HL-60/S4 treated with retinoic acid at 250 ng/mL for 4 days and 3 days (cell line): Measurements from ENCODE around the gene SHC2.
"Not testable (repeated sequence)": the region's sequence is repeated elsewhere in the genome, so short reads cannot be mapped to it uniquely, and the experiment has no call there.

ENCODE experiments used
- in situ Hi-C: fragments of 300-500 bp; cut with MboI; formaldehyde crosslinking; loops from 2 replicates; pipeline ENCODE4 v1.7.0; 2022; ENCODE audit warnings: low sequenced_read_pairs

The SHC2 gene

GRCh38 chr19:470701-471100, 9.9 kb upstream of the SHC2 start:
- in situ Hi-C loops, result no loop called here

- in situ Hi-C loops, result no loop called here
Observed at GRCh38 chr19:469833-470232, 9.0 kb upstream of the SHC2 start.

GRCh38 chr19:468587-469256, 7.9 kb upstream of the SHC2 start:
- in situ Hi-C loops, result no loop called here

GRCh38 chr19:467554-467953, 6.7 kb upstream of the SHC2 start:
- in situ Hi-C loops, result no loop called here

- in situ Hi-C loops, result no loop called here
Observed at GRCh38 chr19:465056-465816, 4.4 kb upstream of the SHC2 start.

GRCh38 chr19:464208-464545, 3.3 kb upstream of the SHC2 start:
- in situ Hi-C loops, result no loop called here

- in situ Hi-C loops, result no loop called here
Observed at GRCh38 chr19:463483-464207, 2.8 kb upstream of the SHC2 start.

- in situ Hi-C loops, result no loop called here
Observed at GRCh38 chr19:461721-462551, 1.1 kb upstream of the SHC2 start.

GRCh38 chr19:459724-460511, 915 bp downstream of the SHC2 start:
- in situ Hi-C loops, result no loop called here

- in situ Hi-C loops, result no loop called here
Observed at GRCh38 chr19:458091-459042, 2.5 kb downstream of the SHC2 start.

GRCh38 chr19:457636-458035, 3.2 kb downstream of the SHC2 start:
- in situ Hi-C loops, result no loop called here

- in situ Hi-C loops, result no loop called here
Observed at GRCh38 chr19:456547-457110, 4.2 kb downstream of the SHC2 start.

- in situ Hi-C loops, result no loop called here
Observed at GRCh38 chr19:455851-456546, 4.8 kb downstream of the SHC2 start.

GRCh38 chr19:455031-455705, 5.7 kb downstream of the SHC2 start:
- in situ Hi-C loops, result no loop called here

GRCh38 chr19:453606-454005, 7.2 kb downstream of the SHC2 start:
- in situ Hi-C loops, result no loop called here

- in situ Hi-C loops, result no loop called here
Observed at GRCh38 chr19:452829-453228, 8.0 kb downstream of the SHC2 start.

GRCh38 chr19:450912-451481, 9.8 kb downstream of the SHC2 start:
- in situ Hi-C loops, result not testable (repeated sequence)
